ENCODE data around the gene PREP.

The PREP gene

DNA sequence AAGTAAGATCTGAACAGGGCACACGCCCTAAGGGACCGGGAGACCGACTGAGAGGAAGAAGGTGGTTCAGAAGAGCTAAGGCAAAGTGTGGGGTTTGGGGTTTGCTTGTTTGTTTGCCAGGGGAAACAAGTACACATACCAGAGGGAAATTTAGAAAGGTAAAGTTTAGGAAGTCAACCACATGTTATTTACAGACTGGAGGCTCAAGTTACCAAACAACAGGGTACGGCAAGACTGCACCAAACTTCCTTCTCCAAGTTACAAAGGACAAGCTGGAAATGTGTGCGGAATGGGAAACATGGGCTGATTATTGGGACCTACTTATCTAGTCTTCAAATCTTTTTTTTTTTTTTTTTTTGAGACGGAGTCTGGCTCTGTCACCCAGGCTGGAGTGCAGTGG is 11.2 kb downstream of the PREP start:
- no peak for DNase-seq (ENCODE audit: low read depth)

DNA sequence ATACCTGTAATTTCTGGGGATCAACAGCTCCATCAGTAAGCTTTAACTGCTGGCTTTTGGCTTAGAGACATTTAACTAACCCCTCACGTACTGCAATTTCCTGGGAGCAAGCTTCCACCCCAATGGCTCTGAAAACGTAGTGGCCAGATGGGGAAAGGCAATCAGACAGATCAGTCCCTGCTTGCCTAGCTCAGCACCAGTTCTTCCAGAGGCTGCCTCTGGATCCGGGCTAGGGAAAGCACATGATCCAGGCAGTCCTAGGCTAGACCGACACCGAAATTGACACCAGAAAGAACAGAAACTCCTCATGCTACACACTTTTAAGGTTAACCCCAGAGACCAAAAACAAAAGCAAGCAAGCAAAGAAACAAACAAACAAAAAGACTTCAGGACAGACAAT is 13.3 kb downstream of the PREP start:
- no peak for DNase-seq (ENCODE audit: low read depth)

DNA sequence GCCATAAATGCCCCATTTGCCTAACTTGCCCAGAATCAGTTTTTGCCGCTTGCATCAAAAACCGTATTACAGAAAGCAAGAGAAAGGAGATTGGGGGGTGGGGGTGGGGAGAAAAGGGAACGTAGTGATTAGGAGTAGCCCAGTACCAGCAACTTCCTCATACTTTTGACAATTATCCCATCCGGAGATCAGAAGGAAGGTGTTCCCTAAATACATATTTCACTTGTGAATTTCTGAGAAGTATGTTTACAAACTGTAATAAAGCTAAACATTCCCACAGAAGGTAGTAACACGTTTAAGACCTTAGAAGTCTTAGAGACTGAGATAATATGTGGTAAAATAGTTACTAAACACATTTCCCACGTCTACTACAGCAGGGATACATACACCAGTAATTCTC is 14.5 kb downstream of the PREP start:
- DNase-seq (ENCODE audit: low read depth) = no peak

DNA sequence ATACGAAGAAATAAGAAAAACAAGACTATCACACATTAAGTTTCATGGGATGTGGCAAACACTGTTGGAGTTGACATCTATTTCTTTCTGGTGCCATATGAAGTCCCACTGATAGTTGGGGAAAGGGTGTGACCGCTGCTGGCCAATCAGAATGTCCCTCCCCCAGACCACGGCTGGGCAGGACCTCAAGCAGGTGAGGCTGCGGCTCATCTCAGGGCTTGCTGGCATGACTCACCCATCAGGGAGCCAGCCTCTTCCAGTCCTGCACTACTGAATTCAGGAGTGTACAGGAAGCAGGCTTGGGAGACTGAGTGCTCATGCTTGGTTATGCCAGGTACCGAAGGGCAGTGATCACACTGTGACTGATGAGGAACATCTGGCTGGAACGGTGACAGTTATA is 18.9 kb downstream of the PREP start:
- no peak for DNase-seq (ENCODE audit: low read depth)

DNA sequence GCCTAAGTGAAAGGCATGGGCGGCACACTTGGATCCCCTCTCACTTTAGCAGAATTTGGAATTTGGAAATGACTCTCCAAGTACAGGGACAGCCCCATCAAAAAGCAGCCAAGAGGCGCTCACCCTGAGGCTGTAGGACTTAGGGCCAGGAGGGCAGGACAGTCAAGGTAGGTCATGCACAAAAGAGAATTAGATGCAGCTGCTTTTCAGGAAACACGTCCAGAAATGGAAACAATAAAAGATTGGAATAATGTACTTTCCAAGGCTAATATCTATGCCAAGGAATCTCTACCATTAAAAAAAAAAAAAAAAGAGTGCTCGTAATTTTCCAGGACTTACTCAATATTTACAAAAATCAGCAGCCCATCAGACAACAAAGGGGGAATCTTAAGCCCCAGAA is 19.9 kb downstream of the PREP start:
- DNase-seq (ENCODE audit: low read depth) = no peak

DNA sequence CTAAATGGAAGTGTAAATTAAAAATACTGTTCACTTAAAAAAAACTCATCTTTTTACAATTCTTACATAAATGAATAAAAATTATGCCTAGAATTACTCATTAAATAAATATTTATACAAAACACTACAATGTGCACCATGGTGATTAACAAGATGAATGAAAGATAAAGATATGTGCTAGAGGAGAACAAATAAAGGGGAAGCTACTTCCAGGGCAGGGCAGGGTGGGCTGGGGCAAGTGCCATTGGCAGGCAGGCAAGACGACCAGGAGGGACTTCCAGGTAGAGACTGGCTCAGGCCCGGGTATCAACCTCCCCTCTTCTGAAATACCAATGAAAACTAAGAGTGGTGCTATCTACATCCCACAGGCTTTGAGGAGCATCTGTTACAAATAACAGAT is 20.4 kb downstream of the PREP start:
- DNase-seq (ENCODE audit: low read depth) = no peak

DNA sequence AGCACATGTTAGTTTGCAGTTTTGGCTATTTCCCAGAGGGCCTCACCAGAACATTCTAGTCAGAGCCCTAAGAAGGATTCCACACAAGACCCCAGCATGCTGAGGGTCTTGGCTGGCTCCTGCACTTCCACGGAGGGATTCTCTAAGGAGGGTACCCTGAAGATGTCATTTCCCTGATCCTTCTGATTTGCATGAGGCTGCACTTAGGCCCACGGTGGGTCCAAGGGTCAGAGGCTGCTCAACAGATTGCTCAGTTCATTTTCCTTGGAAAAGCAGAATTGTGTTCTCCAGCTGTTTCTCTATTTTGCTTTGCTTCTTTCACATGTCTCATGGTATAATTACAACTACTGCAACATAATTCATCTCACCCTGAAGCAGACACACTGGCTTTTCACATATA is 22.2 kb downstream of the PREP start:
- DNase-seq (ENCODE audit: low read depth) = no peak

DNA sequence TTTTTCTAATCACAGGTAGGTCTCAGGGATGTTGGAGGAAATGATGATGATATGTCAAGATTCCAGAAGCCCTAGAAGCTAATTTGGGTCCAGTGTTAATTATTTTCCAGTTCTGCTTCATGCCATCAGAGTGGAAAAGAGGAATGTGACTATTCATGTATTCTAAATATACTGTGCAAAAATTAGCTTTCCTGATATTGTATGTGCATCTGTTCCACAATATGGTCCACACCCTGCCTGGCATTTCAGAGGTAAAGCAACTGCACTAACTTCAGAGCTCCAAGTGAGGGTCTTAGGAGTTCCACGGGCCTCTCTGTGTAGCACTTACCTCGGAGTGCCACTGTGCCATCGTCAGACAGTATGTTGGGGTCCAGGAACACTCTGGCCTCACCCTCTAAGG is 27.1 kb downstream of the PREP start:
- no peak for DNase-seq (ENCODE audit: low read depth)

DNA sequence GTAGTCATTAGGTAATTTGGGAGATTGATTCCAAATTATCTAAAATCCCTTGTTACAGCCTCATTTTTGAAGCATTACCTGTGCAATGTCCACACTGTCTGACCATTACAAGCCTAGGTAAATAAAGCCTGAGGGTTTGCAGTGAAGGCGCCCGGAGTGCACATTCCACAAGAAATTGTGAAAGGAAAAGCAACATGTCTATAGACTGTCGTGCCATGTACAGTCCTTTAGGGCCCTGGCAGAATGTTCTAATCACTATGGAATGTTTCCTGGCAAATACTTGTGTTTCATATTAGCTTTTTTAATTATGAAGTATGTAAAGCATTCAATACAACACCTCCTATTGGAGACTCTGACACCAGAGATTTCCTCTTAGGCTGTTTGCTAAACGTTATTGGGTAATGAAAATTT is 28.9 kb downstream of the PREP start:
- no peak for DNase-seq (ENCODE audit: low read depth)

DNA sequence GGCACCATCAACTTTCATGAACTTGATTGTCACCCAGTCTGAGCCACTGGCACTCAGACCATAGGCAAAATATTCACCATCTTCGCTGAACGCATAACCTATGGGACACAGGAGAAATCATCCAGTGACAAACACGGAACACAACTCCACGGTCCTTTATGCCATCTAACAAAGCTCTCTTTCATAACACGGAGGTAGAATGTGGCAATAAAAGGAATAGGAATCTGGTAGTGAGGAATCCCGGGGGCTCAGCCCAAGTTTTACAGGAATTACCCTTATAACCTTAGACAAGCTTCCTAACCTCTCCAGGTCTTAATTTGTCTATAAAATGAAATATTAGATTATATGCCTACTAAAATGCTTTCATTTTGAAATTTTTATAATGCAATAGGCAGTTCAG is 29.4 kb downstream of the PREP start:
- DNase-seq (ENCODE audit: low read depth) = no peak

DNA sequence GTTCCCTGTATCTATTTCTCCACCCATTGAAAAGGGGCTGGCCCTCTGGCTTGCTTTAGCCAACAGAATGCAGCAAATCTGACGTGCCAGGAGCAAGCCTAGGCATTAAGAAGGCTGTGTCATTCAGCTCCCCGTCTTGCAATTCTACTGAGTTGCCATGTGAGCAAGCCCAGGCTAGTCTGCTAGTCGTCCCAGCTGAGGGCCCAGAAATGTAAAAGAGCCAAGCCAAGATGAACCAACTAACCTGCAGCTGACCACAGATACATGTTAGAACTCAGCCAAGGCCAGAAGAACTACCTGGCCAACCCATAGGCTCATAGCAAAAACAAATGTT is 30.1 kb downstream of the PREP start:
- DNase-seq (ENCODE audit: low read depth) = no peak

DNA sequence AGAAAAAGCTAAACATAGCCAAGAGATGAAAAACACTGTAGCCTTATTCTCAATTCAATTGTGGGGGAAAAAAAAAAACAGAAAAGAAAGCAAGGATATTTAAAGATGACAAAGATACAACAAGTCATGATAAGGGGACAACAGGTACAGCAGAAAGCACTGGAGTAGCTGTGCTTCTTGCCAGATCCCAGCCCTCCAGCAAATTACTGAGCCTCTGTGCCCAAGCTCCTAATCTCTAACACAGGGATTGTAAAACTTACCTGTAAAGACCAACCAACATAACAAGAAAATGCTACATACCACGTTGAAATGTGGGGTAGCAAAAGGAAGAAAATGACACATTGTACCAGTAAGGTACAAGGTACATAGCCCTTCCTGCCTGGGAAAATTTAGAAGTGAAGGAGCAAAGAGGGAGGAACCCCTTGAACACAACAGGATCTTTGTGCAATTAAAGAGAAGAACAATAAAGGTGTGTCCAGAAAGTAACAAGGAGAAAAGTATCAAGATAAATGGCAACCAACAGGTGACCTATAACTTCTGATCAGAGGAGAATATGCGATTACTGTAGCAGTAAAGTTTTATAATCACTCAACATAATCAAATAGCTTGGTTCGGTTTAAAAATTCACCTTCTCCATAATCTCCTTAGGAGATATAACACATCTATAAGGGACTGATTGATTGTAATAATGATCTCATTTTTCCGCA is 30.6 kb downstream of the PREP start:
- DNase-seq (ENCODE audit: low read depth) = no peak

DNA sequence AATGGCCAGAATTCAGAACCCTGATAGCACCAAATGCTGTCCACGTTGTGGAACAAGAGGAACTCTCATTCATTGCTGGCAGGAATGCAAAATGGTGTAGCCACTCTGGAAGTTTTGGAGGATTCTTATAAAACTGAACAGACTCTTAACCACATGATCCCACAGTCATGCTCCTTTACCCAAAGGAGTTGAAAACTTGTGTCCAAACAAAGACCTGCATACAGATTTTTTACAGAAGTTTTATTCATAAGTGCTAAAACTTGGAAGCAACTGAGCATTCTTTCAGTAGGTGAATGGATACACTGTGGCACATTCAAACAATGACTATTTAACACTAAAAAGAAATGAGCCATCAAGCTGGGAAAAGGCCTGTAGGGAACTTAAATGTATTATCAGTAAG is 32.5 kb downstream of the PREP start:
- no peak for DNase-seq (ENCODE audit: low read depth)

DNA sequence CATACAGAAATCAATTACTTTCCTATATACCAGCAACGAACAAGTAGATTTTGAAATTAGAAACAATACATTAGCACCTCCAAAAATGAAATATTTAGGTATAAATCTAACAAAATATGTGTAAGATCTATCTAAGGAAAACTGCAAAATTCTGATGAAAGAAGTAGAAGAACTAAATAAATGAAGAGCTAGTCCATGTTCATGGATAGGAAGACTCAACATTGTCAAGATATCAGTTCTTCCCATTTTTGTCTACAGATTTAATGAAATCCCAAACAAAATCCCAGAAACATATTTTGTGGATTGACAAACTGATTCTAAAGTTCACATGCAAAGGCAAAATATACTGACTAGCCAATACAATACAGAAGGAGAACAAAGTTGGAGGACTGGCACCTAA is 33.7 kb downstream of the PREP start:
- no peak for DNase-seq (ENCODE audit: low read depth)

DNA sequence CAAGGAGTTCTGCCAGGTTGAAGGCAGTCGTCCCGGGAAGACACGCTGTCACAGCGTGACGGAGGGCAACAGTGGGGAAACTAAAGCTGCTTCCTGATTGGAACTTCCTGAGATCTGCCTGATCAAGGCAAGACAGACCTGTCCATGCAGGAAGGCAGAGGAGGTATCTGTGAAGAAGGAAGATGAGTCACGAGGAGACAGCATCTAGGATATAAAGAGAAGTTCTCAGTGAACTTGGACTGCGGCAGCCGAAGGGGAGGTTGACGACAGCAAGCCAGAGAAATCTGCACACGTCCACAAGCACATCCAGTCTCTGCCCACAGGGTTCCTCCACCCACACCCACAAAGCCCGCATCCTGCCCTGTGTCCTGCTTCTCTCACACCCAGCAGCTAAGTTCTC is 38.6 kb downstream of the PREP start:
- no peak for DNase-seq (ENCODE audit: low read depth)

DNA sequence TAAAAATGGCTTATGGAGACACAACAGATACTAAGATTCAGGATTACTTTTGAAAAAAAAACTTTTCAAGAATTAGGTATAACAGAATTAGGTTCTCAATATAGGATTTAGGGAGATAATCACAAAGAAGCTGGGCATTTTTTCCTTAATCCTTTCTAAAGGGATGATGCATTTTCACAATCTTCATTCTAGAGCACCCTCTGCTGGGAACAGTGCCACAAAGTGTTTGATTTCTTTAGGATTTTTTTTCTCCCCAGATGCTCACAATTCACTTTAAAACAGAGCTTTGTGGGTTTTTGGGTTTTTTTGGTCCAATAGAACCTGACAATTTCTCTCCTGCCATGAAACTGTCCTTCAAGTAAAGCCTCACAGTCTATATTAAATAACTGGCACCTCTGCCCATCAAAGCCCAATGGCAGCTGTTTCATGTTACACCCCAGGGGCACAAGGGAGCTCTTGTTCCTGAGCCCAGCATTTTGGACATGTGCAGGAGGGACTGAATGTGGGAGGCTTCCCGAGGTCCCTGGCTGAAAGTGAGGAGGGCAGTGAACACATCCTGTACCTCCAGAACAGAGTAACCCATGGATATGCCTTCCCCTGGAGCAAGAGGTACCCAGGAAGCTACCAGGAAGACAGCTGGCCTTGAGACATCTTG is 39.7 kb downstream of the PREP start:
- DNase-seq (ENCODE audit: low read depth) = no peak

DNA sequence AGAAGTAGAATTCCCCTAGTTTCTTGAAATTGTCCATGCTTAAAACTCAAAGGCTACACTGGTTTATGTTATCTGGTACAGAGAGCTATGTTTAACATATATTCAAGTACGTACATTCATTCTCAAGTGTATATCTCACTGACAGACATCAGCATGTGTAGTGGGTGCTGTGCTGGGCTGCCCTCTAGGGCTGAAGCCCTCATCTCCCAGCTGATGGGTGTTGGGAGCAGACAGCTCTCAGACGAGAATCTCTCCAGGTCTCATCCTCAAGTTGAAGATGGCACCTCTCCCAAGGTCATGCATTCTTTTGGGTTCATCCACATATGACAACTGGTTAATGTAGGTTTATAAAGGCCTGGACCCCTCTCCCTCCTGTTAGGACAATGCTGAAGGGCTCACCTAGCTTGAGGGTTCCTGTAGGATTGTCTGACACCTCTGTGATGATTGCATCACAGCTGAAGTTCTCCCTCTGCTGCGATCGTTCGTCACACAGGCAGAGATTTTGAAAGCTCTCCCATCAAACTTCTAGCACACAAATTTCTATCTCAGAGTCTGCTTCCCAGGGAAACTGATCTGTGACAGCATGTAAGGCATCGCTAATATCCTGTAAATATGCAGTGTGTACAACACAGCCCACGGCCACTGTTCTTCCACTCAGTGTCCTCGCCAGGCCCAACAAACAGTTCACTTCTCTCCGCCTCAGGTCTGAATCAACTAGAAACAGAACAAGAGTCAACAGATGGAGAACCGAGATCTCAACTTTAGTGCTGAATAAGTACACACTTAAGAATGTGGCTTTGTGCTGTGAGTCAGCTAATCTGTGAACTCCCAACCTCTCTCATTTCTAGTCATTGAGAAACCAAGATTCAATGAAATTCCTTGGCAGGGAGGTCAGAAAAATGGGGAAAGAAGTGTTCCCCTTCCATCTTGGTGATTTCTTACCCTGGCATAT is 43.2 kb downstream of the PREP start:
- no peak for DNase-seq (ENCODE audit: low read depth)

DNA sequence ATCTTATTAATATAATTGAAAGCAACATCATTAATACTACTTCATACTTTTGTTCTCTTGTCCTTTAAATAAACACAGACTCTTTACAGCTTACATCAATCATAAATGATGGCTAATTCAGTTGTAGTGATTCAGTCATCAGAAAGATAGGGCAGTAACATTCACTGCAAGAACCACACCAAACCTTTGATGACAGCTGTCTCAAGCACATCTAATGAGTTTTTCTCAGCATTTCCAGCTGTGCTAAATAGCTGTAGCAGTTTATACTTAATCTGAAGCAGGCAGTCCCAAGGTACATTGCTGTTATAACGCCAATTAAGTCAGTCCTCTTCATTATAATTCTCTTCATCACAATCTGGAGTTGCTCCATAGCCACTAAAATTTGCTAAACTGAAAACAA is 45.7 kb downstream of the PREP start:
- DNase-seq (ENCODE audit: low read depth) = no peak

DNA sequence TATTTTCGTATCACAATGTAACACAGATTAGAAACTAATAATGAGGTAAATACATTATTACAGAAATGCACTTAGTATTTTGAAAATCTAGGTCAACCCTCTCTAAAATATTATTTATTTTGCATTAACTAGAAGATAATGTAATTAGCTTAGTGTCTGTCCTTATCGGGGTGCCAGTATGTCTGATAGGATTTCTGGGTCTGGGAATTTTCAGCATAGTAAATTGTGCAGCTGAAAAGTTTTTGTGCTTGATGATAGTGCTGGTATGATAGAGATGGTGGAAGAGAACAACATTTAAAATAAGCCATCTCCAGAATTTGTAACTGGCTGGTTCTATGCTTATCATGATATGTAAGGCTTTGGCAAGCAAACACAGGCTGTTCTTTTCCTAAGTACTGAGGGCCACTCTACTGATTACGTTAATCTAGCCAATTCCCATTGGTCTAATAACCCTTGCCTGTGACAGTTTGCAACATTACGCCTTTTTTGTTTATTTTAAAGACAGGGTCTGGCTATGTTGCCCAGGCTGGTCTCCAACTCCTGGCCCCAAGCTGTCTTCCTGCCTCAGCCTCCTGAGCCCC is 50.8 kb downstream of the PREP start:
- DNase-seq (ENCODE audit: low read depth) = no peak

DNA sequence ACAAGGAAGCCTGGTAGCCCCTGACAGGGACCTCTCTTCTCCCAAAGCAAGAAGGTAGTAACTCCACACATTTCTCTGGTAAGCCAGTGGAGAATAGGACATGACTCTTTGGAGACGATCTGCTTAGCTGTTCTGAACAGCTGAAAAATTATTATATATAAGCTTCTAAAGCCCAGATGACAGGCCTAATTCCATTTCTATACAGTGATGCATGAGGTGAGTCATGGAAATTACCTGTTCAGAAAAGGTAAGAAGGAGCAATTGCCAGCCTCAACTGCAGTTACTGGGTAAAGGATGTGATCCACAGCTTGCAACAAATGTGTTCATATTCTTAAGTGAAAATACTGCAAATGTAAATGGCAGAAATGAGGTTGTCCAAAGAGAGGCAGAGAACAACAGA is 54.0 kb downstream of the PREP start:
- DNase-seq (ENCODE audit: low read depth) = no peak

DNA sequence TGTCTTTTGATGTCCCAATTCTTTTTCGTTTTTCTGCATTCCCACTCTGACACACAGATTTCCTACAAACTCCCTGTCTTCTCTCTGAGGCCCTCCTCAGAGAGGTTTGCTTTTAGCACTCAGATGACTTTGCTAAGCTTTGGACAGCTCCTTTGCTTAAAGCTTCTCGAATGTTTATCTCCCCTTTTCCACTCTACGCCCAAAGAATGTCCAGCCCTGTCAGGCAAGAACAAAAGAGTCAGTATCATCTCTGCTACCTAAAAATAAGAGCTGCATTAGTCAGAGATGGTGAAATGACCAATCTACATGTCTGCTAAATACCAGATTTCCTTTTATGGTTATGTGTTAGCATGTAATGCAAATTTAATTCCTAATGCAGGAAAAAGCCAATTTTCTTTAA is 56.8 kb downstream of the PREP start:
- DNase-seq (ENCODE audit: low read depth) = no peak

DNA sequence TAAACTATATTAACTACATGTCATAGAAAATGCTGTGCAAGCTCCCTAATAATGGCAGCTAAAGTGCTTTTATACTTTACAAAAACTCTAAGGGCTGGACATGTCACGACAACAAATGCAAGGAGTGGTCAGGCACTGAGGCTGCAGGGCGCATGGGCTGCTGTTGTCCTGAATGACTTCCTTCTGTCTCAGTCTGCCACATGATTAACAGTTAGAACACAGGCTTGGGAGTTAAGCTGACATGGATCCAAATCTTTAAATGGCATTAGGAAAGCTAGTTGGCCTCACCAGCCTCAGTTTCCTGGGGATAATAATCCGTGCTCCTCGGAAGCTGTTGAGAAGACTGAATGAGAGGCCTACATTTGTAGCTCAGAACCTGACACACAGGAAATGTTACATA is 57.4 kb downstream of the PREP start:
- no peak for DNase-seq (ENCODE audit: low read depth)

DNA sequence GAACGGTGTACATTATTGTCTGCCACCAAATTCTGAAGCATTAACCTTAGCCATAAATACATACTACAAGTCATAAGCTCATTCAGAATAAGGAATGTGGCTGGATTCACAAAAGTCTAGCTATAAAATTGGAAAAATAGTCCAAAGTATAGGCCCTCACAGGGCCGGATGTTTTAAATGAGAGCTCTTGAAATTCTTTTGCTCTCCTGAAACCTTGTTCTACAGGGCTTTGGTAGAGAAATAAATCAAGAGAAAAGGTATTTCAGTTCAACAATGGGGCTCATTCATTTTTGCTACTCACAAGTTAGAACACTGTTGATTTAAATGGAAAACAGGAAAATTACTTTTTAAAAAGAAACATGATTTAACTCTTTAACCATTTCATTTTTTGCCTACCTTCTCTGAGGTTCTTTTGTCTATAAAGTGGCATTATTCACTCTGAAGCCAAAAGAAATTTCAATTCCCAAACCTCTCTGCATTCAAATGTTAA is 58.0 kb downstream of the PREP start:
- no peak for DNase-seq (ENCODE audit: low read depth)
